SK-N-SH treated with all-trans-retinoic acid at 6 μM for 48 hours (cell line): Measurements from ENCODE around the gene ECM2.

Experiments used
- ARNTL ChIP-seq: fragments of 450-650 bp; formaldehyde crosslinking; IDR thresholded peaks from 2 replicates; pipeline ENCODE4 v1.5.0; 2020; ENCODE audit warnings: low read depth, mild to moderate bottlenecking, moderate library complexity, borderline replicate concordance
- ESRRG ChIP-seq: fragments of 250-450 bp; sonication (Bioruptor Pico); IDR thresholded peaks from 2 replicates; pipeline ENCODE4 v1.6.1; 2021; ENCODE audit warnings: mild to moderate bottlenecking
- OSR1 ChIP-seq: fragments of 250-450 bp; sonication (Bioruptor Pico); IDR thresholded peaks from 2 replicates; pipeline ENCODE4 v1.8.0; 2022; ENCODE audit warnings: moderate library complexity, mild to moderate bottlenecking, inconsistent platforms
- ZNF8 ChIP-seq: fragments of 450-650 bp; formaldehyde crosslinking; IDR thresholded peaks from 2 replicates; pipeline ENCODE4 v1.5.0; 2020; ENCODE audit warnings: mild to moderate bottlenecking, moderate library complexity

GRCh38 chr9:92535940-92536850, at the start of gene ECM2:
- no peak for TF ChIP-seq ZNF8
- TF ChIP-seq ESRRG (CRISPR knock-in tag): no peak
- no peak for TF ChIP-seq OSR1
- TF ChIP-seq ARNTL: no peak
